M059J (cell line): ENCODE results near the gene ESRRB. TPM values are rescaled to one million over a fixed set of nuclear protein-coding genes. Genes with fewer than 3 reads are reported as not detected.

Experiments
- DNase-seq: peaks from one replicate; pipeline ENCODE4 v3.0.0-alpha.2; 2012; ENCODE audit warnings: low read depth
- total RNA-seq: library from RNA; depleted of rRNA; stranded (reverse); fragments of >200 nt; shearing (Covaris generic); gene quantifications from 2 replicates; pipeline ENCODE4 v1.2.3, GENCODE V29; 2014

The ESRRB gene
- total RNA-seq, 1 experiment from 2014 or later: not detected

GRCh38 chr14:76352639-76353281 lies 23.2 kb upstream of the ESRRB start:
- peak; percentile 15 for DNase-seq

GRCh38 chr14:76354310-76354709 lies 21.6 kb upstream of the ESRRB start:
- no peak for DNase-seq

- no peak for DNase-seq
Measured at GRCh38 chr14:76355771-76356170, 20.2 kb upstream of the ESRRB start.

GRCh38 chr14:76371066-76371465 lies 4.9 kb upstream of the ESRRB start:
- DNase-seq: no peak

GRCh38 chr14:76373456-76373855 lies 2.5 kb upstream of the ESRRB start:
- DNase-seq: no peak

- no peak for DNase-seq
Measured at GRCh38 chr14:76375484-76375883, 453 bp upstream of the ESRRB start.

- DNase-seq: no peak
Measured at GRCh38 chr14:76376409-76376877, 506 bp downstream of the ESRRB start.

- DNase-seq: no peak
Measured at GRCh38 chr14:76376878-76377734, 1.2 kb downstream of the ESRRB start.

- DNase-seq: no peak
Measured at GRCh38 chr14:76377735-76378074, 1.8 kb downstream of the ESRRB start.

GRCh38 chr14:76380991-76381390 lies 5.1 kb downstream of the ESRRB start:
- no peak for DNase-seq

GRCh38 chr14:76381817-76382494 lies 6.0 kb downstream of the ESRRB start:
- no peak for DNase-seq

GRCh38 chr14:76382495-76382832 lies 6.5 kb downstream of the ESRRB start:
- DNase-seq: no peak

GRCh38 chr14:76385435-76385834 lies 9.5 kb downstream of the ESRRB start:
- no peak for DNase-seq

GRCh38 chr14:76386944-76387782 lies 11.2 kb downstream of the ESRRB start:
- DNase-seq: peak; percentile 57

GRCh38 chr14:76389841-76390240 lies 13.9 kb downstream of the ESRRB start:
- no peak for DNase-seq

- DNase-seq: no peak
Measured at GRCh38 chr14:76390621-76391020, 14.7 kb downstream of the ESRRB start.

- DNase-seq: no peak
Measured at GRCh38 chr14:76391981-76392690, 16.2 kb downstream of the ESRRB start.

GRCh38 chr14:76394569-76394968 lies 18.6 kb downstream of the ESRRB start:
- DNase-seq: no peak

GRCh38 chr14:76395161-76395560 lies 19.2 kb downstream of the ESRRB start:
- DNase-seq: no peak

- no peak for DNase-seq
Measured at GRCh38 chr14:76396714-76397187, 20.8 kb downstream of the ESRRB start.

- DNase-seq: no peak
Measured at GRCh38 chr14:76405627-76406026, 29.7 kb downstream of the ESRRB start.
